ENCODE results near the gene DENND1A. TPM values are rescaled to one million over a fixed set of nuclear protein-coding genes. Genes with fewer than 3 reads are reported as not detected.

The DENND1A gene
- total RNA-seq, 1 experiment from 2014 or later: 19.7 TPM

DNA sequence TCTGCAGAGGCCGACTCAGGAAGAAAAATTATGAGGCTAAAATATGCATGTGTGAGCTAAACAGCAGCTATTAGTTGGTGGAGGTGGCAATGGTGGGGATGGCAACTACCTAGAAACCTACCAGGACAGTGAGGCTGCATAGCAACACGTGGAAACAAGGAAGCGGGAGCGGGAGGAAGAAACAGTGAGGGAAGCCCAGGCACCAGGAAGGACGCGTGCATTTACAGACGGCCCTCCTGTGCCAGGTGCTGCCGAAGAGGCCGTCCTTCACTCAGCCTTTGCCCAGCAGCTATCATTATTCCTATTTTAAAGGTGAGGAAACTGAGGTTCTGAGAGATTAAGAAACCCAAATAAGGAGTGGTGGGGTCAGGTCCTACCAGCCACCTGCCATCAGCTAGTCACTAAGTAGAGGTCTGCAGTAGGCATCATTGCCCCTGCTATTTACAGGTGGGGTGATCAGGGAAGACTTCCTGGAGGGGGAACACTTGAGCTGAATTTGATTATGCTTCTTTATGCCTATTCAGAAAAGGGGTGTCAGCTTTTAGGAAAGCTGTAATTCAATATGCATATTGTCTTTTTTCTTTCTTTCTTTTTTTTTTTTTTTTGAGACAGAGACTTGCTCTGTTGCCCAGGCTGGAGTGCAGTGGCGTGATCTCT lies 448.6 kb downstream of the DENND1A start:
- DNase-seq (ENCODE audit: low read depth, low spot score): no peak
- ChIA-PET CTCF (no interaction called here), POLR2A (interaction anchor here (0.7 kb wide), 1 partner anchor 61 kb away, joined by 5 read pairs; no protein-coding TSS in a partner anchor)
- ATAC-seq: no peak
- Histone ChIP-seq H3K9me3 (ENCODE audit: control insufficient read depth, insufficient read depth, low read depth, low read length) (no peaks in the 10 kb centered on the region), H3K4me3 (ENCODE audit: low read depth in 2 of 2, low read length in 2 of 2) (no peak overlapping the region), H3K4me1 (ENCODE audit: control insufficient read depth, insufficient read depth, low read length) (no peaks in the 10 kb centered on the region), H3K27ac (ENCODE audit: low read length) (no peak overlapping the region), H3K36me3 (ENCODE audit: control insufficient read depth, insufficient read depth, low read length) (no peaks in the 10 kb centered on the region), H3K27me3 (ENCODE audit: control insufficient read depth, insufficient read depth, low read length) (no peaks in the 10 kb centered on the region)
- BruUV-seq (replicated peaks): no TSS peak
- TF ChIP-seq REST (IDR thresholded peaks at IDR 0.05; ENCODE audit: insufficient read depth in 1 of 2, low read depth in 2 of 2, low read length in 1 of 2): no peak
- no peak for TF ChIP-seq POLR2AphosphoS5 (IDR thresholded peaks at IDR 0.05; ENCODE audit: low read depth, low read length)
- TF ChIP-seq SIN3A (IDR thresholded peaks at IDR 0.05; ENCODE audit: borderline replicate concordance, insufficient read depth, low read depth, low read length): no peak
- TF ChIP-seq TCF7L2 (IDR thresholded peaks at IDR 0.05; ENCODE audit: low read depth, low read length): no peak
- intact Hi-C loops (cut with micrococcal nuclease; ENCODE audit: unreplicated experiment) (no loop called here), in situ Hi-C loops (cut with HindIII; ENCODE audit: low pct_unique_long_range_greater_than_20kb, low sequenced_read_pairs) (no loop called here)

- no peaks in the 10 kb centered on the region for H3K9me3 ChIP-seq (ENCODE audit: control insufficient read depth, insufficient read depth, low read depth, low read length)
- no peak for TF ChIP-seq SIN3A (IDR thresholded peaks at IDR 0.05; ENCODE audit: borderline replicate concordance, insufficient read depth, low read depth, low read length)
- POLR2A ChIA-PET: no interaction called here
- H3K4me3 ChIP-seq (ENCODE audit: low read depth in 2 of 2, low read length in 2 of 2): no peak overlapping the region
- DNase-seq (ENCODE audit: low read depth, low spot score) (no peak), ATAC-seq (no peak)
- no TSS peak for BruUV-seq (replicated peaks)
- H3K27ac ChIP-seq (ENCODE audit: low read length): no peak overlapping the region
- H3K36me3 ChIP-seq (ENCODE audit: control insufficient read depth, insufficient read depth, low read length): no peaks in the 10 kb centered on the region
- intact Hi-C loops (cut with micrococcal nuclease; ENCODE audit: unreplicated experiment) (no loop called here), in situ Hi-C loops (cut with HindIII; ENCODE audit: low pct_unique_long_range_greater_than_20kb, low sequenced_read_pairs) (no loop called here)
- H3K4me1 ChIP-seq (ENCODE audit: control insufficient read depth, insufficient read depth, low read length): no peaks in the 10 kb centered on the region
- H3K27me3 ChIP-seq (ENCODE audit: control insufficient read depth, insufficient read depth, low read length): no peaks in the 10 kb centered on the region
- CTCF ChIA-PET: no interaction called here
Measured at GRCh38 chr9:123480791-123481190, 449.1 kb downstream of the DENND1A start.

DNA sequence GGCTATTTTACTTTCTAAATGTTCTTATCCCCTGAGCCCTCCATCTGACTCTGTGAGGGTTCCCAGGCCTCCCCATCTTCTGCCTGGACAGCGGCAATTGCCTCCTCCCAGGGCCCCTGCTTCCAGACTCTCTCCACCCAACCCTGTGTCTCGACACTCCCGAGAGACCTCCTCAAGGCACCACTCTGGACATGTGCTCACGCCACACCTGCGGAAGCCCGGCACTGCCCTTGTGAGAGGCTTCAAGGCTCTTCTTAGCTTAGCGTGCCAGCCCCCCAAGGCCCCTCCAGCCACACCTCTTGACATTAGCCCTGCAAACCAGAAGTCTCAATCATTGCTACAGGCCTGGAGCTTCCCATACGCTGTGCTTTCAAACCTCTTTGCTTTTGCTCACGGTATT lies 449.8 kb downstream of the DENND1A start:
- CTCF ChIA-PET: no interaction called here
- H3K4me3 ChIP-seq (ENCODE audit: low read depth in 2 of 2, low read length in 2 of 2): no peak overlapping the region
- no peaks in the 10 kb centered on the region for H3K36me3 ChIP-seq (ENCODE audit: control insufficient read depth, insufficient read depth, low read length)
- no peak overlapping the region for H3K27ac ChIP-seq (ENCODE audit: low read length)
- in situ Hi-C loops (cut with HindIII; ENCODE audit: low pct_unique_long_range_greater_than_20kb, low sequenced_read_pairs): no loop called here
- no peaks in the 10 kb centered on the region for H3K27me3 ChIP-seq (ENCODE audit: control insufficient read depth, insufficient read depth, low read length)
- intact Hi-C loops (cut with micrococcal nuclease; ENCODE audit: unreplicated experiment): no loop called here
- POLR2A ChIA-PET: no interaction called here
- BruUV-seq (replicated peaks): no TSS peak
- no peaks in the 10 kb centered on the region for H3K4me1 ChIP-seq (ENCODE audit: control insufficient read depth, insufficient read depth, low read length)
- no peak for ATAC-seq
- no peak for DNase-seq (ENCODE audit: low read depth, low spot score)
- TF ChIP-seq SIN3A (IDR thresholded peaks at IDR 0.05; ENCODE audit: borderline replicate concordance, insufficient read depth, low read depth, low read length): no peak
- no peaks in the 10 kb centered on the region for H3K9me3 ChIP-seq (ENCODE audit: control insufficient read depth, insufficient read depth, low read depth, low read length)
